ENCODE results near the gene MEF2B. TPM values are rescaled to one million over a fixed set of nuclear protein-coding genes. Genes with fewer than 3 reads are reported as not detected.

Gene MEF2B
- total RNA-seq, 2 experiments from 2014 or later, result 1.6 to 2.3 TPM

Other genes starting within 250 kb of the MEF2B start
- not detected for gene HOMER3, start 229.0 kb downstream of the MEF2B start, total RNA-seq
- 10 to 100 TPM; 74.2 to 81.8 TPM for gene SUGP2, start 136.7 kb downstream of the MEF2B start, total RNA-seq
- gene ARMC6, start 136.7 kb downstream of the MEF2B start, total RNA-seq, result 10 to 100 TPM; 51.3 to 54.0 TPM
- gene SLC25A42, start 106.3 kb downstream of the MEF2B start, total RNA-seq, result 10 to 100 TPM in 1 of 2 experiments, 1 to 10 TPM in 1; 8.0 to 10.3 TPM
- gene TMEM161A, start 31.8 kb downstream of the MEF2B start, total RNA-seq, result 10 to 100 TPM; 24.2 to 25.8 TPM
- 10 to 100 TPM; 29.8 to 31.1 TPM for gene BORCS8, start 21.9 kb upstream of the MEF2B start, total RNA-seq
- 10 to 100 TPM; 84.6 to 85.4 TPM for gene RFXANK, start 22.0 kb upstream of the MEF2B start, total RNA-seq
- 10 to 100 TPM; 46.0 to 47.6 TPM for gene NR2C2AP, start 33.2 kb upstream of the MEF2B start, total RNA-seq
- not detected for gene NCAN, start 41.7 kb upstream of the MEF2B start, total RNA-seq
- gene TM6SF2, start 103.0 kb upstream of the MEF2B start, total RNA-seq, result not detected
- 10 to 100 TPM; 58.2 to 59.4 TPM for gene SUGP1, start 150.2 kb upstream of the MEF2B start, total RNA-seq
- 10 to 100 TPM; 39.5 to 39.9 TPM for gene MAU2, start 150.6 kb upstream of the MEF2B start, total RNA-seq
- 100 to 1,000 TPM; 196 to 202 TPM for gene GATAD2A, start 235.4 kb upstream of the MEF2B start, total RNA-seq

Data from activated naive CD8-positive, alpha-beta T cell treated with anti-CD3 and anti-CD28 coated beads for 36 hours (primary cell).